Measurements from ENCODE around the gene TSC2. TPM values are rescaled to one million over a fixed set of nuclear protein-coding genes. Genes with fewer than 3 reads are reported as not detected.
A peak's percentile ranks its signal among the peaks of the same experiment; 100 is the strongest.

Gene TSC2
- total and polyA plus RNA-seq, 9 of the 15 experiments (the other 6 are each of a cell fraction or from before 2014, with no cell fraction given): 1.3 to 68.1 (median 16.6) TPM

- no peak for TF ChIP-seq PRDM10 (IDR thresholded peaks at IDR 0.05; ENCODE audit: partially characterized antibody)
- no peak for TF ChIP-seq SNAPC5 (CRISPR knock-in tag; IDR thresholded peaks at IDR 0.05)
- TF ChIP-seq ZNF239 (CRISPR knock-in tag; IDR thresholded peaks at IDR 0.05): no peak
- TF ChIP-seq RHOXF2B (CRISPR knock-in tag; conservative IDR thresholded peaks at IDR 0.05): no peak
- TF ChIP-seq HNRNPLL (IDR thresholded peaks at IDR 0.05; ENCODE audit: low read depth, low read length, poor library complexity, severe bottlenecking): peak; percentile 6
- peak; percentile 46; the same call in 1 of the 2 replicates for TF ChIP-seq JUN (IDR thresholded peaks at IDR 0.05; ENCODE audit: borderline replicate concordance, low read depth, low read length)
- no peak for TF ChIP-seq JUN (CRISPR knock-in tag; IDR thresholded peaks at IDR 0.05; ENCODE audit: borderline replicate concordance)
- peak; percentile 89 for TF ChIP-seq MGA (IDR thresholded peaks at IDR 0.05)
- peak; percentile 27; the same call in 1 of the 2 replicates for TF ChIP-seq EP300 (IDR thresholded peaks at IDR 0.05; ENCODE audit: low read length)
- TF ChIP-seq ID3 (CRISPR knock-in tag; IDR thresholded peaks at IDR 0.05): no peak
- peak; percentile 86 for TF ChIP-seq ID3 (tag; IDR thresholded peaks at IDR 0.05)
- TF ChIP-seq MTA3 (IDR thresholded peaks at IDR 0.05; ENCODE audit: borderline replicate concordance): peak; percentile 90
Measured at GRCh38 chr16:2009791-2010510, 37.8 kb upstream of the TSC2 start, which contains the start of gene ZNF598 (continued).

Data from K562 (cell line).